Measurements from ENCODE around the gene GLDC. TPM values are rescaled to one million over a fixed set of nuclear protein-coding genes. Genes with fewer than 3 reads are reported as not detected.

Gene GLDC
- total RNA-seq, 6 donors from 2014 or later, result 0.60 to 3.1 (median 1.1) TPM; not detected in 2

DNA sequence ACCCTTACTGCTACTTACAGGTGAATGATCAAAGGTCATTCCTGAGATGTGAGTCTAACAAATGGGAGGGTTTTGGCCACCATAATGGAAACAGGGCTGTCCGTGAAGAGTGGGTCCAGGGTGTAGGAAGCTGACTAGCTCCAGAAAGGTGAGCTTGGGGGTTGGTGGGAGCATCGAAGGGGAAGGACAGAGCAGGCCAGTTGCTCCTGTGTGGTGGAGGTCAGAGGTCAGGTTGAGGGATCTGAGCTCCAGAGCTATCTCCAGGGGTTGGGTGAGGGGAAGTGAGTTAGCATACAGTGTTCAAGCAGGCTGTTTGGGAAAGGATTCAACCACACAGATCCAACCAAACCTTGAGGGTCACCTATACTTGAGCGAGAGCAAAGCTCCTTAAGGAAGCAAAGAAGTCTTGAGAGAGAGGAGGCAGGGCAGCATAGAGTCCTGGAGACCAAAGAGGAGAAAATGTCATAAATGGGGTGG, 18.7 kb upstream of the GLDC start:
- TF ChIP-seq EP300 (IDR thresholded peaks at IDR 0.05) (no peak), CTCF (IDR thresholded peaks at IDR 0.05) (no peak), POLR2A (IDR thresholded peaks at IDR 0.05) (no peak), POLR2AphosphoS5 (IDR thresholded peaks at IDR 0.05) (no peak)
- Histone ChIP-seq H3K36me3 (no peaks in the 10 kb centered on the region), H3K4me1 (no peaks in the 10 kb centered on the region), H3K27ac (no peak overlapping the region), H3K4me3 (no peak overlapping the region), H3K9me3 (no peaks in the 10 kb centered on the region), H3K27me3 (no peaks in the 10 kb centered on the region)
- ATAC-seq (ENCODE audit: low FRiP score in 2 of 2), result no peak
- DNase-seq, result no peak
- WGBS, 2 donors, result 89 to 91% methylated on average over 3 of the region's 3 CpGs

DNA sequence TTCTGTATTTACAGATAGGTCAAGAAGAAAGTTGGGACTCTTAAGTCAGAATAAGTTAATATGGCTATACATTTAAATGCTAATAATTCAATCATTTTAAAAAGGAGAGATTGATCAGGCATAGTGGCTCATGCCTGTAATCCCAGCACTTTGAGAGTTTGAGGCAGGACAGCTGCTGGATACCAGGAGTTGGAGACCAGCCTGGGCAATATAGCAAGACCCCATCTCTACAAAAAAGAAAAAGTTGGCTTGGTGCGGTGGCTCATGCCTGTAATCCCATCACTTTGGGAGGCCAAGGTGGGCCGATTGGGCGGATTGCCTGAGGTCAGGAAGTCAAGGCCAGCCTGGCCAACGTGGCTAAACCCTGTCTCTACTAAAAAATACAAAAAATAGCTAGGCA, 15.0 kb upstream of the GLDC start:
- Histone ChIP-seq H3K36me3 (no peaks in the 10 kb centered on the region), H3K4me3 (no peak overlapping the region), H3K27ac (no peak overlapping the region), H3K4me1 (no peaks in the 10 kb centered on the region), H3K27me3 (no peaks in the 10 kb centered on the region), H3K9me3 (no peaks in the 10 kb centered on the region)
- no peak for ATAC-seq (ENCODE audit: low FRiP score in 2 of 2)
- WGBS, 2 donors, result 65 to 69% methylated on average over 4 of the region's 4 CpGs
- TF ChIP-seq POLR2AphosphoS5 (IDR thresholded peaks at IDR 0.05), result no peak
- no peak for TF ChIP-seq EP300 (IDR thresholded peaks at IDR 0.05)
- no peak for TF ChIP-seq POLR2A (IDR thresholded peaks at IDR 0.05)
- no peak for TF ChIP-seq CTCF (IDR thresholded peaks at IDR 0.05)
- DNase-seq, result no peak

DNA sequence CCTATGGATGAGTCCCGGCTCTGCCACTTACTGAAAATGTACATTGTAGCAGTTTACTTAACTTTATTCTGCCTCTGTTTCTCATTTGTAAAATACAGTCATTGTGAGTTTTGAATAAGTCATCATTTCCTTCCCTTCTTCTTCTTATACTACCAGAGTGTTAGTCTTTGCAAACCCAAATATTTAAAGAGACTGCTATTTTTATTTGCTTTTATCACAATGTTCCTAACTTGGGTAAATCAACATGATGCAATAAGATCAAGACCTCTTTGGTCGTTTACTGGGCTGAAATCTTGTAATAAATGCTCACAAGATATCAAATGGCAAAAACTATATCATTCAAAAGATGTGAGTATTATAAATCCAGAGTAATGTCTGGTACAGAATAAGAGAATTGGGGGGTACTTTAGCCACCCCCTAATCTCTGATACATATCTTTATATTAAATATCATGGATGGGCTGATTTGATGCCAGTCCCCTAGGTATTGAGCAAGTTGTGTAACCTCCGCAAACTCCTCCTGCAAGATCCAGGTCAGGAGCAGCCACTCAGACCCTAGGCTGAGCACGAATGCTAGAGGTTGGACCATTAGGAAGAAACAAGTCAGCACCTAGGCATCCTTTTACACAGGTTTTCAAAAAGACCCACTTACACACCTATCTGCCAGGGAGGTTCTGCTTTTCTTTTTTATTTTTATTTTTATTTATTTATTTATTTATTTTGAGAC, 13.3 kb upstream of the GLDC start:
- Histone ChIP-seq H3K36me3 (no peaks in the 10 kb centered on the region), H3K4me1 (no peaks in the 10 kb centered on the region), H3K27ac (no peak overlapping the region), H3K4me3 (no peak overlapping the region), H3K9me3 (no peaks in the 10 kb centered on the region), H3K27me3 (no peaks in the 10 kb centered on the region)
- DNase-seq, result no peak
- WGBS, 2 donors, result 67 to 71% methylated on average over 4 of the region's 4 CpGs
- no peak for ATAC-seq (ENCODE audit: low FRiP score in 2 of 2)
- TF ChIP-seq CTCF (IDR thresholded peaks at IDR 0.05) (no peak), POLR2AphosphoS5 (IDR thresholded peaks at IDR 0.05) (no peak), POLR2A (IDR thresholded peaks at IDR 0.05) (no peak), EP300 (IDR thresholded peaks at IDR 0.05) (no peak)

GRCh38 chr9:6656614-6657300, 11.2 kb upstream of the GLDC start:
- Histone ChIP-seq H3K27me3 (no peaks in the 10 kb centered on the region), H3K4me1 (no peaks in the 10 kb centered on the region), H3K36me3 (no peaks in the 10 kb centered on the region), H3K4me3 (no peak overlapping the region), H3K9me3 (no peaks in the 10 kb centered on the region), H3K27ac (no peak overlapping the region)
- DNase-seq, result no peak
- ATAC-seq (ENCODE audit: low FRiP score in 2 of 2), result no peak
- 83 to 89% methylated on average over 6 of the region's 6 CpGs for WGBS, 2 donors
- TF ChIP-seq CTCF (IDR thresholded peaks at IDR 0.05) (no peak), POLR2A (IDR thresholded peaks at IDR 0.05) (no peak), POLR2AphosphoS5 (IDR thresholded peaks at IDR 0.05) (no peak), EP300 (IDR thresholded peaks at IDR 0.05) (no peak)

All from upper lobe of left lung (tissue), 6 donors.